GM12873 (cell line): ENCODE measurements around the gene KCNJ6.

Source experiments
- TF ChIP-seq, protein P1 (sequence below): IDR thresholded peaks from 2 replicates; pipeline ENCODE4 v1.5.1; 2012; ENCODE audit warnings: low read depth, mild to moderate bottlenecking, moderate library complexity, low read length, control low read depth; ENCODE audit not compliant: insufficient read depth; ENCODE audit errors: missing control alignments

KCNJ6 gene

DNA sequence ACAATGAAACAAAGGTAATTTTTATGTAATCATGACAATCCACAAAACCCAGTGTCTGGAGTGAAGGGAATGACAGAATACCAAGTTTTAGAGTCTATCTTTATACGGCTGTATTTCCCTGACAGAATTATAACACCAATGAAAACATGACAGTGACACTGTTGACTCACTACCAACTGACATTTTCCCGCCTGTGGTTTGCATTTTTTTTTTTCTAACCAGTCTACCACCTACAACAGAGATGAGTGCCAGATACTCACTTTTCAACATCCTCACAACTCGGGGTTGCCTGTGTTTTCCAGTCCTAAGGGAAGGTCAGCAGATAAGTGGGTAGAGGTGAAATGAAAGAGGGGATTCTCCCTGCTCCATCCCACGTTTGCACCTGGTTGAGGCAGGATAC is 118.9 kb downstream of the KCNJ6 start:
- TF ChIP-seq, protein P1, sequence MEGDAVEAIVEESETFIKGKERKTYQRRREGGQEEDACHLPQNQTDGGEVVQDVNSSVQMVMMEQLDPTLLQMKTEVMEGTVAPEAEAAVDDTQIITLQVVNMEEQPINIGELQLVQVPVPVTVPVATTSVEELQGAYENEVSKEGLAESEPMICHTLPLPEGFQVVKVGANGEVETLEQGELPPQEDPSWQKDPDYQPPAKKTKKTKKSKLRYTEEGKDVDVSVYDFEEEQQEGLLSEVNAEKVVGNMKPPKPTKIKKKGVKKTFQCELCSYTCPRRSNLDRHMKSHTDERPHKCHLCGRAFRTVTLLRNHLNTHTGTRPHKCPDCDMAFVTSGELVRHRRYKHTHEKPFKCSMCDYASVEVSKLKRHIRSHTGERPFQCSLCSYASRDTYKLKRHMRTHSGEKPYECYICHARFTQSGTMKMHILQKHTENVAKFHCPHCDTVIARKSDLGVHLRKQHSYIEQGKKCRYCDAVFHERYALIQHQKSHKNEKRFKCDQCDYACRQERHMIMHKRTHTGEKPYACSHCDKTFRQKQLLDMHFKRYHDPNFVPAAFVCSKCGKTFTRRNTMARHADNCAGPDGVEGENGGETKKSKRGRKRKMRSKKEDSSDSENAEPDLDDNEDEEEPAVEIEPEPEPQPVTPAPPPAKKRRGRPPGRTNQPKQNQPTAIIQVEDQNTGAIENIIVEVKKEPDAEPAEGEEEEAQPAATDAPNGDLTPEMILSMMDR: no peak

DNA sequence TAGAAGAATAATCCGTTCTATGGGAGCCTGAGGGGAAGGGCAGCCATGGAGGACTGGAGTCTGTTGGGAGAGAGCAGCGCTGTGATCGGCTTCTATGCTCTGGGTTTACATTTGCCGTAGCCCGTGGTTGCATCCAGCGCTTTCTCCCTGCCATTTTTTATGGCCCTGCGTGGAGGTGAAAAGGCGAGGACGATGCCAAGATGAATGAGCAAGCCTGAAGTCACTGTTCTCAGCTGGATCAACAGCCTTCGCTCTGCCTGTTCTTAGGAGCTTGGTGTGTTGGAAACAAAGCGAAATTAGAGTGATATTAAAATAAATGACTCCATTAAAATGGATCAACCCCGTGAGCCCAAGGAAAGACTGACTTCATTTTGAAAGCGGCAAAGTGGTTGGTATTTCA is 120.2 kb downstream of the KCNJ6 start:
- TF ChIP-seq, protein P1: no peak

DNA sequence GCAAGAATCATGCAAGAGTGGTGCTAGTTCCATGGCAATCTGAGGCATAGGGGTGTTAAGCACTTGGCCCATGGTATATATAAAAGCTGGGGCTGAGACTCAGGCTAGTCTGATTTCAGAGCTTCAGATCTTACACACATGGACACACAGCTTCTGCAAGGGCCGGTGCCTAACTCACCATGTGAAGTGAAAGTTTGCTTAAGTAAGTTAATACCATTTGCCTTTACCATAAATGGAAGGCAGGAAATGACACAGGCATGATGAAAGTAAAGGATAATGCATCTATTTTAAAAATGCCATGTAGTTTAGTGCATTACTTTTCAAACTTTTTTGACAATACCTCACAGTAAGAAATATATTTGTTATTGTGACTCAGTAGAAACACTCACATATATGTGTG is 122.6 kb downstream of the KCNJ6 start:
- TF ChIP-seq, protein P1: no peak

DNA sequence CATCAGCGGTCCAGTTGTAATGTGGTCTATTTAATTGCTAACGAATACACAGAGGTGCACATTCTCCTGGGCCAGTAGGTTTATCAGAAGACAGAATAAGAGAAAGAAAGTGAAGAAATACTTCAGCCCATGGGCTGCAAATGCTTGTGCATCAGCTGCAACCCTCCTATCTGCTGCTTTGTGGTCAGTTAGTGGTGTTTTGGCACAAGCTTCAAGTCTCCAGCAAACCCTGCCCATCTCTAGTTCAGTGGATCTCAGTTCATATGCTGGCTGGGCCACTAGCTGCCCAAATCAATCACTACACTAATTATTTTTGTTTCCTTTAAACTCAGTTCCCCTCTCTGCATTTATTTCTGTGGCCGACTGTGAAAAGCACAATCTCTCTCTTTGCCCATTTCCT is 124.2 kb downstream of the KCNJ6 start:
- TF ChIP-seq, protein P1: no peak

DNA sequence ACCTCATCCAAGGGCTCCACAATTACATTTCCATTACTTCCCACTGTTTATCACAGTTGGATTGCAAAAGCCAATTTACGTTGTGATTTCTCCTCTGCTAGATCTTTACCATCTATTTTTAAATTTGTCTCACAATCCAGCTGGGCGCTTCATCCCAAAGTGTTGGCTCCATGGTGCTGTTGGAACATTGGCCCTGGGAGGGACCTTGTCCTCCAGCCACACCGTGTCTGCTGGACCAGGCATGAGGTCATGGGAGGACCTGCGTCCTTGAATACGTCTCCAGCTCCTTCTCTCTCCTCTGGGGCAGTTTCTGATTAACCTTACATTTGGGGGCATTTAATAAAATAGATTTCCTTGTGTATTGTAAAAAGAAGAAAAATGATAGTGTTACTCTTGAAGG is 125.4 kb downstream of the KCNJ6 start:
- TF ChIP-seq, protein P1: no peak

DNA sequence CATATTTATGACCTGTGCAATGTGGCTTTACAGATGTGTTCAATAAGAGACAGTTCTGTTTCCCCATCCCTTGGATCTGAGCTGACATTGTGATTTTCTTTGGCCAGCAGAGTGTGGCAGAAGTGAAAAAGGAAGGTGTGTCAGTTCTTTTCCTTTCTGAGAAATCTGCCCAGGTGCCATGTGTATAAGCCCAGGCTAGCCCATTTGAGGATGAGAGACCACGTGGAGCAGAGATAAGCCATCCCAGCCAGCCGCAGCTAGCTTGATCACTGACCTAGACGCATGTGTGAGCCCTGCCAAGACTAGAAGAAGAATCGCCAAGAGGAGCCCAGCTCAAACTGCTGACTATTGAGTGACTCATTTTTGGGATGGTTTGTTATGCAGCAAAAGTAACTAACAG is 127.8 kb downstream of the KCNJ6 start:
- TF ChIP-seq, protein P1: no peak

DNA sequence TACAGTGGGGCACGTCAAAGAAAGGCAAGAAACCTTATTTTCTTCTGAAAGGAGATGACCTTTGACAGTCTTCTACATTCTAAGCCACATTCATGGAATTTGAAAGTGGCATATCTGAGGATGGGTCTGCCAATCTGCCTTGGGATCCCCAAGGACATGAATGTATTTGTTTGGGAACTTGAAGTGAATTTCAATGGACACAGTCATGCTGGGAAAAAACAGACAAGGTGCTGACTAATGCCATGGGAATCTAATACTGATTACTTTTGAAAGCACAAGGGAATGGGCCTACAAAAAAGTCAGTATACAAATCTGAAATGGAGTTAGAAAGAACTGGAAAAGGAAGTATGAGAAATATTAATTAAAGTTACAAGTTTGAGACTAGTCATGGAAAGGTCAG is 128.8 kb downstream of the KCNJ6 start:
- TF ChIP-seq, protein P1: no peak
